Neuronal stem cell (in vitro differentiated cells): ENCODE results near the gene PRXL2C.
"Not testable (repeated sequence)": the region's sequence is repeated elsewhere in the genome, so short reads cannot be mapped to it uniquely, and the experiment has no call there.

Source experiments
- DNase-seq: peaks from one replicate; pipeline ENCODE4 v3.0.0-alpha.2; 2013; ENCODE audit warnings: low spot score
- H2AFZ ChIP-seq: one replicate; pipeline ENCODE4 v1.6.1; 2013; ENCODE audit warnings: mild to moderate bottlenecking, low read length, inconsistent platforms
- H2AK5ac ChIP-seq: 2 replicates; pipeline ENCODE4 v1.6.1; 2013; ENCODE audit warnings: low read depth, mild to moderate bottlenecking, inconsistent platforms, low read length, moderate library complexity, mixed read lengths
- H2BK120ac ChIP-seq: 2 replicates; pipeline ENCODE4 v1.6.1; 2013; ENCODE audit warnings: low read depth, mild to moderate bottlenecking, inconsistent platforms, low read length, moderate library complexity, mixed read lengths
- H2BK12ac ChIP-seq: one replicate; pipeline ENCODE4 v1.6.1; 2013; ENCODE audit warnings: low read length, inconsistent platforms
- H2BK15ac ChIP-seq: 2 replicates; pipeline ENCODE4 v1.6.1; 2013; ENCODE audit warnings: mild to moderate bottlenecking, low read length, inconsistent platforms, mixed read lengths
- H2BK5ac ChIP-seq: one replicate; pipeline ENCODE4 v1.6.1; 2013; ENCODE audit warnings: inconsistent platforms, mild to moderate bottlenecking, low read length, moderate library complexity
- H3K14ac ChIP-seq: one replicate; pipeline ENCODE4 v1.6.1; 2013; ENCODE audit warnings: low read length, inconsistent platforms
- H3K18ac ChIP-seq: 2 replicates; pipeline ENCODE4 v1.6.1; 2013; ENCODE audit warnings: low read length, inconsistent platforms
- H3K23ac ChIP-seq: 2 replicates; pipeline ENCODE4 v1.6.1; 2013; ENCODE audit warnings: low read depth, mild to moderate bottlenecking, mixed read lengths, low read length, inconsistent platforms; ENCODE audit not compliant: poor library complexity
- H3K27ac ChIP-seq: replicated peaks from 3 replicates; pipeline ENCODE4 v1.5.1; 2013; ENCODE audit warnings: low read length, inconsistent platforms
- H3K27me3 ChIP-seq, 3 experiments: 2 replicates each; pipeline ENCODE4 v1.6.1; 2013; ENCODE audit warnings: low read length in 3 of 3, mild to moderate bottlenecking in 2 of 3, inconsistent platforms in 1 of 3, low read depth in 1 of 3, mixed read lengths in 1 of 3, moderate library complexity in 1 of 3; ENCODE audit not compliant: control insufficient read depth in 3 of 3, insufficient read depth in 3 of 3
- H3K36me3 ChIP-seq, 2 donors: replicated peaks in 1 of 2; 2 replicates each; pipeline ENCODE4 v1.6.1; 2013; ENCODE audit warnings: low read length in 2 of 2; ENCODE audit not compliant: control insufficient read depth in 2 of 2, insufficient read depth in 2 of 2
- H3K4ac ChIP-seq: 2 replicates; pipeline ENCODE4 v1.6.1; 2013; ENCODE audit warnings: inconsistent platforms, mild to moderate bottlenecking, low read length, moderate library complexity
- H3K4me1 ChIP-seq, 2 donors: 1 replicate in 1 of 2; 2 replicates in 1 of 2; pipeline ENCODE4 v1.6.1; 2013; ENCODE audit warnings: low read length in 2 of 2, low read depth in 1 of 2; ENCODE audit not compliant: control insufficient read depth in 2 of 2, insufficient read depth in 1 of 2
- H3K4me2 ChIP-seq: one replicate; pipeline ENCODE4 v1.6.1; 2013; ENCODE audit warnings: mild to moderate bottlenecking, low read length, inconsistent platforms; ENCODE audit not compliant: insufficient read depth, poor library complexity, severe bottlenecking
- H3K4me3 ChIP-seq, 2 donors: 2 replicates each; pipeline ENCODE4 v1.5.1; 2013; ENCODE audit warnings: low read length in 2 of 2, mild to moderate bottlenecking in 2 of 2, inconsistent platforms in 1 of 2, moderate library complexity in 1 of 2
- H3K79me1 ChIP-seq: one replicate; pipeline ENCODE4 v1.6.1; 2013; ENCODE audit warnings: low read depth, mild to moderate bottlenecking, inconsistent platforms, low read length, moderate library complexity
- H3K9ac ChIP-seq: one replicate; pipeline ENCODE4 v1.6.1; 2013; ENCODE audit warnings: mild to moderate bottlenecking, low read depth, low read length, inconsistent platforms; ENCODE audit not compliant: poor library complexity
- H3K9me3 ChIP-seq, 2 donors: replicated peaks in 1 of 2; 2 replicates each; pipeline versions ENCODE3 to v1.6.1; 2013; ENCODE audit warnings: low read length in 2 of 2, mild to moderate bottlenecking in 2 of 2, inconsistent platforms in 1 of 2, low read depth in 1 of 2, mixed read lengths in 1 of 2, moderate library complexity in 1 of 2; ENCODE audit not compliant: control insufficient read depth in 2 of 2, insufficient read depth in 1 of 2
- H4K8ac ChIP-seq: one replicate; pipeline ENCODE4 v1.6.1; 2013; ENCODE audit warnings: low read depth, mild to moderate bottlenecking, inconsistent platforms, low read length, moderate library complexity
- H4K91ac ChIP-seq: one replicate; pipeline ENCODE4 v1.6.1; 2013; ENCODE audit warnings: low read length, low read depth, mild to moderate bottlenecking, inconsistent platforms; ENCODE audit not compliant: poor library complexity
- WGBS, 2 donors: extraction: QIAGEN DNeasy Blood & Tissue Kit; methylation state at CpG; one replicate each; pipeline ENCODE4 v1.1.7; 2013; ENCODE audit warnings: missing lambda C conversion rate in 2 of 2, mixed read lengths in 1 of 2; ENCODE audit not compliant: insufficient read length in 2 of 2, insufficient replicate concordance in 1 of 2; ENCODE audit errors: extremely low coverage in 2 of 2; 5-methylcytosine and 5-hydroxymethylcytosine counted together

Gene PRXL2C

DNA sequence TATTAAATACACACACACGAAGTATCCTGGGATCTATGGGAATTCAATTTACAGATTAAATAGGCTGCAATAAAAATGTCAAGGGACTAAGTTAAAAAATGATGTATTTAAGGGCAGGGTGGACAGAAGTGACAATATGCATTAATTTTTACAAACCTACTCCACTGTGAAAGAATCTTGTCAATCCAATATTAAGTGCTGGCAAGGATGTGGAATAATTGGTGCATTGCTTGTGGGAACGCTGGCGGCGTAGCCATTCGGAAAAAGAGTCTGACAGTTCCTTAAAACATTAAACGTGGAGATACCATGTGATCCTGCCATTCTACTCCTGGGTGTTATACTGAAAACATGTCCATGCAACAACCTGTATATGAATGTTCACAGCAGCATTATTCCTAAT, 39.7 kb downstream of the PRXL2C start:
- H3K4ac ChIP-seq, result no peak overlapping the region
- DNase-seq, result no peak
- H3K9me3 ChIP-seq, result no peaks in the 10 kb centered on the region
- H3K14ac ChIP-seq, result no peak overlapping the region
- H3K9ac ChIP-seq, result no peak overlapping the region
- no peak overlapping the region for H2AK5ac ChIP-seq
- H3K18ac ChIP-seq, result no peak overlapping the region
- peaks cover 12 to 27% of the 10 kb centered on the region in 2 donors for H3K4me1 ChIP-seq
- no peak overlapping the region for H3K23ac ChIP-seq
- H3K27me3 ChIP-seq, result peaks cover 0 to 7% (median 0%) of the 10 kb centered on the region in 3 experiments
- no peak overlapping the region for H4K8ac ChIP-seq
- H2BK5ac ChIP-seq, result no peak overlapping the region
- no peak overlapping the region for H2AFZ ChIP-seq
- no peak overlapping the region for H2BK120ac ChIP-seq
- no peak overlapping the region for H4K91ac ChIP-seq
- WGBS, 2 donors, result no CpG with 5 or more reads among the region's 6 CpGs
- H3K27ac ChIP-seq, result no peak overlapping the region
- H3K79me1 ChIP-seq, result peaks cover 15% of the 10 kb centered on the region
- H2BK12ac ChIP-seq, result no peak overlapping the region
- no peak overlapping the region for H2BK15ac ChIP-seq
- H3K4me2 ChIP-seq, result no peak overlapping the region
- no peaks in the 10 kb centered on the region for H3K36me3 ChIP-seq
- H3K4me3 ChIP-seq, result no peak overlapping the region

DNA sequence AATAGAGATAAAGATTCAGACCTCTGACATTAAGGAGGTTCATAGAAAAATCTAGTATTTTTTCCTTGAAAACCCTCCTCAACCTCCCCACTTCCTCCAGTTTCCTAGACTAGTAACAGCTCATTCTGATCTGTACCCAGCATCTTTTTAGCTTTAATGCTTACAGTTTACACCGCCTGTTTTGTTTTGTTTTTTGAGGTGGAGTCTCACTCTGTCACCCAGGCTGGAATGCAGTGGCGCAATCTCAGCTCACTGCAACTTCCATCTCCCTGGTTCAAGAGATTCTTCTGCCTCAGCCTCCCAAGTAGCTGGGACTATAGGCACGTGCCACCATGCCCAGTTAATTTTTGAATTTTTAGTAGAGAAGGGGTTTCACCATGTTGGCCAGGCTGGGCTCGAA, 40.5 kb downstream of the PRXL2C start:
- H3K27me3 ChIP-seq, result not testable (repeated sequence)

DNA sequence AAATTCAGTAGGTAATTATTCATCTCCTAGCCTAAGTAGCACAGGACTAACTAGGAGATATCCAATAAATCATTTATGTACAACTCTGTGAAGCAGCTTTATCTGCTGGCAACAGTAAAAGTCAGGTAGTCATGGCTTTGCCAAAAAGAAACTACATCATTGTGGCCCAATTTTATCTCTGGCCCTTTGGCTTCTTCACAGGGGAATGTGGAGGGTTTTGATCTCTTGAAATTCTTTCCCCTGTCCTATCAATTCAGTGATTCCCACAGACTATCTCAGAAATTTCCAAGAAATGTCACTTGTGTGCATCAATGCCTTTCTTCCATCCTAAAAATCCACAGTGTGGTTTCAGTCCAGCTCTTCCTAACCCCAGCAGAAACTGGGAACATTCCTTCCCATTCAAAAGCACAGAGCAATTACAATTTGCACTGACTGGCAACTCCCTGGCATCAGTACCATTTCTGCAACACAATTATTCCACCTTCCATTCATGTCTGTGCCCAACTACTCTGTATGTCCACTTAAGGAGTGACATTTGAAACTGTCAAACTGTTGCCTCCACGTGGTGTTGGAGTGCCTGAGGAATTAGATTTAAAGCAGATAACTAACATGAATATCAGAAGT, 42.0 kb downstream of the PRXL2C start:
- Histone ChIP-seq H3K4ac (no peak overlapping the region), H4K91ac (no peak overlapping the region), H3K27me3 (peaks cover 0 to under 1% (median 0%) of the 10 kb centered on the region in 3 experiments), H3K27ac (no peak overlapping the region), H4K8ac (no peak overlapping the region), H2BK120ac (no peak overlapping the region), H2BK15ac (no peak overlapping the region), H3K18ac (no peak overlapping the region), H3K9ac (no peak overlapping the region), H2AK5ac (no peak overlapping the region), H3K4me2 (no peak overlapping the region), H3K23ac (no peak overlapping the region), H3K14ac (no peak overlapping the region), H3K36me3 (no peaks in the 10 kb centered on the region), H2BK5ac (no peak overlapping the region), H2AFZ (no peak overlapping the region), H3K4me3 (no peak overlapping the region), H3K4me1 (peaks cover 7 to 19% of the 10 kb centered on the region in 2 donors), H3K79me1 (peaks cover 5% of the 10 kb centered on the region), H3K9me3 (no peaks in the 10 kb centered on the region), H2BK12ac (no peak overlapping the region)
- DNase-seq, result no peak
- WGBS, 2 donors, result no CpG with 5 or more reads among the region's 1 CpG

More for the DNA sequence above, 40.5 kb downstream of the PRXL2C start:
- not testable (repeated sequence) for H2BK120ac ChIP-seq, H4K91ac ChIP-seq, H2BK12ac ChIP-seq, H3K9me3 ChIP-seq, H3K14ac ChIP-seq, H2BK5ac ChIP-seq, H2BK15ac ChIP-seq, H2AK5ac ChIP-seq, H3K4me2 ChIP-seq, H3K23ac ChIP-seq, H3K36me3 ChIP-seq, H3K4me3 ChIP-seq, H2AFZ ChIP-seq, H3K18ac ChIP-seq, H3K27ac ChIP-seq, H4K8ac ChIP-seq, H3K9ac ChIP-seq, DNase-seq, H3K4ac ChIP-seq
- Histone ChIP-seq H3K4me1 (peaks cover 10 to 24% of the 10 kb centered on the region in 2 donors), H3K79me1 (peaks cover 15% of the 10 kb centered on the region)
- no CpG with 5 or more reads among the region's 4 CpGs for WGBS, 2 donors

DNA sequence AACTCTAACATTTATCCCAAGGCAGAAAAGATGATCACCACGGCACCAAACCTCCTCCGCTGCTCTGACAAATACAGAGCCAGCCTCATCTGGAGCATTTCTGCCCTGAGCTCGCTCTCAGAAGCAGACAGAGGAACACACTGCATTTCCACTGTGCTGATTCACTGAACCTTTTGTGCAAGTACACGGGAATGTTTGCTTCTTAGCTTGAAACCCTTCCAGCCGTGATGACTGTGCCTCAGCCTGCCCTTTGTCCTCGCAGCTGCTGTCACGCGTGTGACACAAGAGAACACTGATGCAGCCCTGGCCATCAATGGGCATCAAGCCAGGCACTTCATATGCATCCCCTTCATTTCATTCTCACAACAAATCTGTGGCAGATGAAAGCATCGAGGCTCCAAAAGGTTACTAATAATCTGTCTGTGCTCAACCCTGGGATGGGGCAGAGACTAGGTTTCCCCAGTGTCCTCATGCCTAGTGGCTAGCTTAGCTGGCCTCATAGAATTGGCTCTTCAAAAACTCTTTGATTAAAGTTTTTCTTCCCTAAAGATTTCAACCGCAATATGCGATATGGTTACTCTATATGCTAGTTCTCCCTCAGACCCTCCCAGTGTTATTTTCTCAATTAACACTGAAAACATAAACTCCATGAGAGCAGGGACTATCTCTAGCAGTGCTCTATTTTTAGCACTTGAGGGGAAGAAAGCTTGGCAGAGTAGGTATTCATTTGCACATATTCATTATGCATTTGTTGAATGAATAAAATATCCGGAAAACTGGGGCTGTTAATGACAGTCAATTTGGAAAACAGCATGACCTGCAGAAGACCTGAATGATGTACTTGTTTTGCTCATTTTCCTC, 42.8 kb downstream of the PRXL2C start:
- no peak overlapping the region for H4K8ac ChIP-seq
- DNase-seq, result peak; percentile 52
- H3K79me1 ChIP-seq, result peaks cover 6% of the 10 kb centered on the region
- no peak overlapping the region for H2BK5ac ChIP-seq
- no CpG with 5 or more reads among the region's 12 CpGs for whole genome bisulfite sequencing, 2 donors
- no peak overlapping the region for H4K91ac ChIP-seq
- no peaks in the 10 kb centered on the region for H3K36me3 ChIP-seq
- no peak overlapping the region for H3K4me2 ChIP-seq
- H3K18ac ChIP-seq, result peak overlapping the region; percentile 2
- no peak overlapping the region for H2AK5ac ChIP-seq
- H3K27ac ChIP-seq, result peak overlapping the region; percentile 2
- no peak overlapping the region for H2BK12ac ChIP-seq
- no peak overlapping the region for H2BK120ac ChIP-seq
- H3K4me3 ChIP-seq, result peak overlapping the region in 1 of 2 donors; percentile 14
- H3K9me3 ChIP-seq, result no peaks in the 10 kb centered on the region
- no peak overlapping the region for H3K9ac ChIP-seq
- H3K27me3 ChIP-seq, result no peaks in the 10 kb centered on the region
- no peak overlapping the region for H2BK15ac ChIP-seq
- peak overlapping the region; percentile 3 for H2AFZ ChIP-seq
- peaks cover 3 to 16% of the 10 kb centered on the region in 2 donors for H3K4me1 ChIP-seq
- H3K14ac ChIP-seq, result no peak overlapping the region
- H3K23ac ChIP-seq, result no peak overlapping the region
- no peak overlapping the region for H3K4ac ChIP-seq
